GM23338 (cell line): Measurements from ENCODE around the gene LIPG. TPM values are rescaled to one million over a fixed set of nuclear protein-coding genes. Genes with fewer than 3 reads are reported as not detected.

Experiments used
- ATAC-seq: fragments of 200-7000 bp; cut with Tn5 transposase; 3 replicates; pipeline ENCODE4 v1.9.1; 2020
- DNase-seq: peaks from one replicate; pipeline ENCODE4 v3.0.0-alpha.2; 2015; ENCODE audit warnings: low spot score
- H2AFZ ChIP-seq: fragments of 200-600 bp; sonication (generic); 2 replicates; pipeline ENCODE4 v1.8.0; 2016; ENCODE audit warnings: antibody characterized with exemption, mild to moderate bottlenecking, moderate library complexity
- H3F3A ChIP-seq: fragments of 200-600 bp; sonication (generic); replicated peaks from 2 replicates; pipeline ENCODE4 v1.8.0; 2017; ENCODE audit warnings: antibody characterized with exemption, mixed run types, low read depth
- H3K27ac ChIP-seq: fragments of 200-600 bp; sonication (generic); 2 replicates; pipeline ENCODE4 v1.6.1; 2016; ENCODE audit warnings: low read depth
- H3K27me3 ChIP-seq: fragments of 200-600 bp; sonication (generic); 2 replicates; pipeline ENCODE4 v1.8.0; 2016; ENCODE audit warnings: mild to moderate bottlenecking, mixed run types, moderate library complexity; ENCODE audit not compliant: insufficient read depth
- H3K36me3 ChIP-seq: fragments of 200-600 bp; sonication (generic); 2 replicates; pipeline ENCODE4 v1.8.0; 2016; ENCODE audit warnings: mild to moderate bottlenecking; ENCODE audit not compliant: insufficient read depth
- H3K4me1 ChIP-seq: fragments of 200-600 bp; sonication (generic); 2 replicates; pipeline ENCODE4 v1.8.0; 2016; ENCODE audit warnings: mild to moderate bottlenecking, moderate library complexity; ENCODE audit not compliant: insufficient read depth
- H3K4me2 ChIP-seq: fragments of 200-600 bp; sonication (generic); 2 replicates; pipeline ENCODE4 v1.7.1; 2017; ENCODE audit warnings: mixed run types
- H3K4me3 ChIP-seq: fragments of 200-600 bp; sonication (generic); 2 replicates; pipeline ENCODE4 v1.6.1; 2016; ENCODE audit warnings: mixed run types
- H3K79me2 ChIP-seq: fragments of 200-600 bp; sonication (generic); replicated peaks from 2 replicates; pipeline ENCODE4 v1.8.0; 2017; ENCODE audit warnings: mild to moderate bottlenecking; ENCODE audit not compliant: insufficient read depth
- H3K9me2 ChIP-seq: fragments of 200-600 bp; sonication (generic); 2 replicates; pipeline ENCODE4 v1.8.0; 2017; ENCODE audit not compliant: insufficient read depth
- H4K20me1 ChIP-seq: fragments of 200-600 bp; sonication (generic); replicated peaks from 2 replicates; pipeline ENCODE4 v1.8.0; 2017; ENCODE audit warnings: mild to moderate bottlenecking; ENCODE audit not compliant: insufficient read depth
- H3K27ac Mint-ChIP-seq: 2 replicates; pipeline ENCODE4 v1.8.0; 2020; ENCODE audit warnings: inconsistent platforms, mild to moderate bottlenecking, moderate library complexity, mixed read lengths
- H3K27me3 Mint-ChIP-seq: 3 replicates; pipeline ENCODE4 v1.8.0; 2022; ENCODE audit warnings: low read depth, mild to moderate bottlenecking, moderate library complexity, mixed read lengths, inconsistent platforms; ENCODE audit not compliant: insufficient read depth, poor library complexity
- H3K36me3 Mint-ChIP-seq: 3 replicates; pipeline ENCODE4 v1.8.0; 2021; ENCODE audit warnings: low read depth, mild to moderate bottlenecking, inconsistent platforms, moderate library complexity, mixed read lengths
- H3K4me1 Mint-ChIP-seq: 3 replicates; pipeline ENCODE4 v1.8.0; 2020; ENCODE audit warnings: mild to moderate bottlenecking, inconsistent platforms, mixed read lengths
- H3K4me3 Mint-ChIP-seq: 3 replicates; pipeline ENCODE4 v1.8.0; 2021; ENCODE audit warnings: moderate library complexity, mild to moderate bottlenecking, inconsistent platforms, mixed read lengths
- H3K9me3 Mint-ChIP-seq: 3 replicates; pipeline ENCODE4 v1.8.0; 2020; ENCODE audit warnings: moderate library complexity, mild to moderate bottlenecking, inconsistent platforms, mixed read lengths
- EZH2 ChIP-seq: fragments of 200-600 bp; sonication (generic); IDR thresholded peaks from one replicate; pipeline ENCODE4 v1.8.0; 2017; ENCODE audit warnings: antibody characterized with exemption, mild to moderate bottlenecking, low read depth; ENCODE audit not compliant: unreplicated experiment
- EZH2phosphoT487 ChIP-seq: fragments of 200-600 bp; sonication (generic); IDR thresholded peaks from one replicate; pipeline ENCODE4 v1.8.1; 2018; ENCODE audit warnings: antibody characterized with exemption; ENCODE audit not compliant: unreplicated experiment
- NANOG ChIP-seq: IDR thresholded peaks from 2 replicates; pipeline ENCODE4 v1.6.1; 2016; ENCODE audit warnings: antibody characterized with exemption, borderline replicate concordance
- POLR2AphosphoS5 ChIP-seq: IDR thresholded peaks from 2 replicates; pipeline ENCODE4 v1.6.1; 2016; ENCODE audit warnings: antibody characterized with exemption, low read depth
- ZNF114 ChIP-seq: fragments of 250-450 bp; sonication (Bioruptor Pico); IDR thresholded peaks from 2 replicates; pipeline ENCODE4 v1.5.0; 2020; ENCODE audit warnings: mild to moderate bottlenecking, moderate library complexity
- ZNF331 ChIP-seq: fragments of 250-450 bp; sonication (Bioruptor Pico); IDR thresholded peaks from 2 replicates; pipeline ENCODE4 v1.5.0; 2020; ENCODE audit warnings: low read depth, mild to moderate bottlenecking, moderate library complexity
- polyA plus RNA-seq: library from polyadenylated mRNA; unstranded; fragments of >200 nt; fragmentation: Nextera tagmentation; extraction: Ambion mirVana; gene quantifications from 2 replicates; pipeline ENCODE4 v1.2.1, GENCODE V29; 2016
- total RNA-seq: library from RNA; depleted of rRNA; stranded (reverse); fragments of >200 nt; shearing (Covaris generic); gene quantifications from 2 replicates; pipeline ENCODE4 v1.2.3, GENCODE V29; 2014
- TF ChIP-seq, protein P1 (sequence below): IDR thresholded peaks from one replicate; pipeline ENCODE4 v1.6.1; 2018; ENCODE audit warnings: antibody characterized with exemption; ENCODE audit not compliant: unreplicated experiment
- TF ChIP-seq, protein P2 (sequence below), 2 experiments: fragments of 200-600 bp in 1 of 2; sonication (generic) in 1 of 2; conservative IDR thresholded peaks; 2 replicates each; pipeline versions ENCODE4 v1.5.1 to v1.6.1; 2016 to 2017; ENCODE audit warnings: antibody characterized with exemption in 2 of 2, low read depth in 2 of 2, mild to moderate bottlenecking in 2 of 2, moderate library complexity in 1 of 2
- TF ChIP-seq, protein P3 (sequence below): fragments of 250-450 bp; sonication (Bioruptor Pico); IDR thresholded peaks from 2 replicates; pipeline ENCODE4 v1.5.0; 2020; ENCODE audit warnings: mild to moderate bottlenecking, moderate library complexity

The LIPG gene
- total and polyA plus RNA-seq, 2 experiments from 2014 or later, result 4.9 to 17.7 TPM

DNA sequence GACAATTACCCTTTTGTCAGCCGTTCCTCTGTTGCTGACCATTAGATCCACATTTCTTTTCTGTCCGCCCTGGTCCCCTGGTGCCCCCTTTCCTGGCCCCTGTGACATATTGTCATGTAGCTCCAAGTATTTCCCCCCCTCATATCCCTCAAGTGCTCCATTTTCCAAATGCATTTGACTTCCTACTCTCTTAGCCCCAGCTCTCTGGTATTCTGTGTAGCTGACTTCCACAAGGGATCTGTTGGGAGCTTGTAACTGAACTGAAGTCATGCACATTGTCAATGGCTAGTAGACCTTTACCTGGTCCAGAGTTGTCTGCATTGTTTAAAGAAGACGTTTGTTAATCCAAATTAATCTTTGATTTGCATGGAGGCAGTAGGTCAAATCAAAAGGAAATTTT is 34.8 kb downstream of the LIPG start:
- no peak overlapping the region for H3K27ac ChIP-seq
- Mint-ChIP-seq H3K36me3 (no peaks in the 10 kb centered on the region), H3K4me3 (no peak overlapping the region), H3K27me3 (no peaks in the 10 kb centered on the region), H3K27ac (no peak overlapping the region), H3K4me1 (peaks cover 11% of the 10 kb centered on the region), H3K9me3 (no peaks in the 10 kb centered on the region)
- TF ChIP-seq, protein P1, sequence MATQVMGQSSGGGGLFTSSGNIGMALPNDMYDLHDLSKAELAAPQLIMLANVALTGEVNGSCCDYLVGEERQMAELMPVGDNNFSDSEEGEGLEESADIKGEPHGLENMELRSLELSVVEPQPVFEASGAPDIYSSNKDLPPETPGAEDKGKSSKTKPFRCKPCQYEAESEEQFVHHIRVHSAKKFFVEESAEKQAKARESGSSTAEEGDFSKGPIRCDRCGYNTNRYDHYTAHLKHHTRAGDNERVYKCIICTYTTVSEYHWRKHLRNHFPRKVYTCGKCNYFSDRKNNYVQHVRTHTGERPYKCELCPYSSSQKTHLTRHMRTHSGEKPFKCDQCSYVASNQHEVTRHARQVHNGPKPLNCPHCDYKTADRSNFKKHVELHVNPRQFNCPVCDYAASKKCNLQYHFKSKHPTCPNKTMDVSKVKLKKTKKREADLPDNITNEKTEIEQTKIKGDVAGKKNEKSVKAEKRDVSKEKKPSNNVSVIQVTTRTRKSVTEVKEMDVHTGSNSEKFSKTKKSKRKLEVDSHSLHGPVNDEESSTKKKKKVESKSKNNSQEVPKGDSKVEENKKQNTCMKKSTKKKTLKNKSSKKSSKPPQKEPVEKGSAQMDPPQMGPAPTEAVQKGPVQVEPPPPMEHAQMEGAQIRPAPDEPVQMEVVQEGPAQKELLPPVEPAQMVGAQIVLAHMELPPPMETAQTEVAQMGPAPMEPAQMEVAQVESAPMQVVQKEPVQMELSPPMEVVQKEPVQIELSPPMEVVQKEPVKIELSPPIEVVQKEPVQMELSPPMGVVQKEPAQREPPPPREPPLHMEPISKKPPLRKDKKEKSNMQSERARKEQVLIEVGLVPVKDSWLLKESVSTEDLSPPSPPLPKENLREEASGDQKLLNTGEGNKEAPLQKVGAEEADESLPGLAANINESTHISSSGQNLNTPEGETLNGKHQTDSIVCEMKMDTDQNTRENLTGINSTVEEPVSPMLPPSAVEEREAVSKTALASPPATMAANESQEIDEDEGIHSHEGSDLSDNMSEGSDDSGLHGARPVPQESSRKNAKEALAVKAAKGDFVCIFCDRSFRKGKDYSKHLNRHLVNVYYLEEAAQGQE, result no peak
- TF ChIP-seq EZH2phosphoT487, result no peak
- TF ChIP-seq EZH2, result no peak
- TF ChIP-seq, protein P2, sequence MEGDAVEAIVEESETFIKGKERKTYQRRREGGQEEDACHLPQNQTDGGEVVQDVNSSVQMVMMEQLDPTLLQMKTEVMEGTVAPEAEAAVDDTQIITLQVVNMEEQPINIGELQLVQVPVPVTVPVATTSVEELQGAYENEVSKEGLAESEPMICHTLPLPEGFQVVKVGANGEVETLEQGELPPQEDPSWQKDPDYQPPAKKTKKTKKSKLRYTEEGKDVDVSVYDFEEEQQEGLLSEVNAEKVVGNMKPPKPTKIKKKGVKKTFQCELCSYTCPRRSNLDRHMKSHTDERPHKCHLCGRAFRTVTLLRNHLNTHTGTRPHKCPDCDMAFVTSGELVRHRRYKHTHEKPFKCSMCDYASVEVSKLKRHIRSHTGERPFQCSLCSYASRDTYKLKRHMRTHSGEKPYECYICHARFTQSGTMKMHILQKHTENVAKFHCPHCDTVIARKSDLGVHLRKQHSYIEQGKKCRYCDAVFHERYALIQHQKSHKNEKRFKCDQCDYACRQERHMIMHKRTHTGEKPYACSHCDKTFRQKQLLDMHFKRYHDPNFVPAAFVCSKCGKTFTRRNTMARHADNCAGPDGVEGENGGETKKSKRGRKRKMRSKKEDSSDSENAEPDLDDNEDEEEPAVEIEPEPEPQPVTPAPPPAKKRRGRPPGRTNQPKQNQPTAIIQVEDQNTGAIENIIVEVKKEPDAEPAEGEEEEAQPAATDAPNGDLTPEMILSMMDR (conservative IDR thresholded peaks at IDR 0.05; ENCODE audit: low read depth in 2 of 2), result no peak
- no peak for TF ChIP-seq ZNF331 (CRISPR knock-in tag)
- no peak for TF ChIP-seq NANOG
- no peak for TF ChIP-seq ZNF114 (CRISPR knock-in tag)
- TF ChIP-seq, protein P3, sequence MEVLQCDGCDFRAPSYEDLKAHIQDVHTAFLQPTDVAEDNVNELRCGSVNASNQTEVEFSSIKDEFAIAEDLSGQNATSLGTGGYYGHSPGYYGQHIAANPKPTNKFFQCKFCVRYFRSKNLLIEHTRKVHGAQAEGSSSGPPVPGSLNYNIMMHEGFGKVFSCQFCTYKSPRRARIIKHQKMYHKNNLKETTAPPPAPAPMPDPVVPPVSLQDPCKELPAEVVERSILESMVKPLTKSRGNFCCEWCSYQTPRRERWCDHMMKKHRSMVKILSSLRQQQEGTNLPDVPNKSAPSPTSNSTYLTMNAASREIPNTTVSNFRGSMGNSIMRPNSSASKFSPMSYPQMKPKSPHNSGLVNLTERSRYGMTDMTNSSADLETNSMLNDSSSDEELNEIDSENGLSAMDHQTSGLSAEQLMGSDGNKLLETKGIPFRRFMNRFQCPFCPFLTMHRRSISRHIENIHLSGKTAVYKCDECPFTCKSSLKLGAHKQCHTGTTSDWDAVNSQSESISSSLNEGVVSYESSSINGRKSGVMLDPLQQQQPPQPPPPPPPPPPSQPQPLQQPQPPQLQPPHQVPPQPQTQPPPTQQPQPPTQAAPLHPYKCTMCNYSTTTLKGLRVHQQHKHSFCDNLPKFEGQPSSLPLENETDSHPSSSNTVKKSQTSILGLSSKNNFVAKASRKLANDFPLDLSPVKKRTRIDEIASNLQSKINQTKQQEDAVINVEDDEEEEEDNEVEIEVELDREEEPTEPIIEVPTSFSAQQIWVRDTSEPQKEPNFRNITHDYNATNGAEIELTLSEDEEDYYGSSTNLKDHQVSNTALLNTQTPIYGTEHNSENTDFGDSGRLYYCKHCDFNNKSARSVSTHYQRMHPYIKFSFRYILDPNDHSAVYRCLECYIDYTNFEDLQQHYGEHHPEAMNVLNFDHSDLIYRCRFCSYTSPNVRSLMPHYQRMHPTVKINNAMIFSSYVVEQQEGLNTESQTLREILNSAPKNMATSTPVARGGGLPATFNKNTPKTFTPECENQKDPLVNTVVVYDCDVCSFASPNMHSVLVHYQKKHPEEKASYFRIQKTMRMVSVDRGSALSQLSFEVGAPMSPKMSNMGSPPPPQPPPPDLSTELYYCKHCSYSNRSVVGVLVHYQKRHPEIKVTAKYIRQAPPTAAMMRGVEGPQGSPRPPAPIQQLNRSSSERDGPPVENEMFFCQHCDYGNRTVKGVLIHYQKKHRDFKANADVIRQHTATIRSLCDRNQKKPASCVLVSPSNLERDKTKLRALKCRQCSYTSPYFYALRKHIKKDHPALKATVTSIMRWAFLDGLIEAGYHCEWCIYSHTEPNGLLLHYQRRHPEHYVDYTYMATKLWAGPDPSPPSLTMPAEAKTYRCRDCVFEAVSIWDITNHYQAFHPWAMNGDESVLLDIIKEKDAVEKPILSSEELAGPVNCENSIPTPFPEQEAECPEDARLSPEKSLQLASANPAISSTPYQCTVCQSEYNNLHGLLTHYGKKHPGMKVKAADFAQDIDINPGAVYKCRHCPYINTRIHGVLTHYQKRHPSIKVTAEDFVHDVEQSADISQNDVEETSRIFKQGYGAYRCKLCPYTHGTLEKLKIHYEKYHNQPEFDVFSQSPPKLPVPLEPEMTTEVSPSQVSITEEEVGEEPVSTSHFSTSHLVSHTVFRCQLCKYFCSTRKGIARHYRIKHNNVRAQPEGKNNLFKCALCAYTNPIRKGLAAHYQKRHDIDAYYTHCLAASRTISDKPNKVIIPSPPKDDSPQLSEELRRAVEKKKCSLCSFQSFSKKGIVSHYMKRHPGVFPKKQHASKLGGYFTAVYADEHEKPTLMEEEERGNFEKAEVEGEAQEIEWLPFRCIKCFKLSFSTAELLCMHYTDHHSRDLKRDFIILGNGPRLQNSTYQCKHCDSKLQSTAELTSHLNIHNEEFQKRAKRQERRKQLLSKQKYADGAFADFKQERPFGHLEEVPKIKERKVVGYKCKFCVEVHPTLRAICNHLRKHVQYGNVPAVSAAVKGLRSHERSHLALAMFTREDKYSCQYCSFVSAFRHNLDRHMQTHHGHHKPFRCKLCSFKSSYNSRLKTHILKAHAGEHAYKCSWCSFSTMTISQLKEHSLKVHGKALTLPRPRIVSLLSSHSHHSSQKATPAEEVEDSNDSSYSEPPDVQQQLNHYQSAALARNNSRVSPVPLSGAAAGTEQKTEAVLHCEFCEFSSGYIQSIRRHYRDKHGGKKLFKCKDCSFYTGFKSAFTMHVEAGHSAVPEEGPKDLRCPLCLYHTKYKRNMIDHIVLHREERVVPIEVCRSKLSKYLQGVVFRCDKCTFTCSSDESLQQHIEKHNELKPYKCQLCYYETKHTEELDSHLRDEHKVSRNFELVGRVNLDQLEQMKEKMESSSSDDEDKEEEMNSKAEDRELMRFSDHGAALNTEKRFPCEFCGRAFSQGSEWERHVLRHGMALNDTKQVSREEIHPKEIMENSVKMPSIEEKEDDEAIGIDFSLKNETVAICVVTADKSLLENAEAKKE (CRISPR knock-in tag), result no peak
- TF ChIP-seq POLR2AphosphoS5, result no peak
- ATAC-seq, result no peak
- no peaks in the 10 kb centered on the region for H3K79me2 ChIP-seq
- peaks cover 6% of the 10 kb centered on the region; the same call in 1 of the 2 replicates for H3K4me1 ChIP-seq
- no peaks in the 10 kb centered on the region for H3K27me3 ChIP-seq
- H3K36me3 ChIP-seq, result no peaks in the 10 kb centered on the region
- no peak overlapping the region for H3K4me2 ChIP-seq
- no peak for DNase-seq
- no peak overlapping the region for H2AFZ ChIP-seq
- H3K4me3 ChIP-seq, result no peak overlapping the region
- H3F3A ChIP-seq, result no peaks in the 10 kb centered on the region
- no peaks in the 10 kb centered on the region; the same call in 1 of the 2 replicates for H3K9me2 ChIP-seq
- H4K20me1 ChIP-seq, result no peaks in the 10 kb centered on the region
